A549 (cell line): ENCODE data around the gene BARX2.

ENCODE experiments used
- BCL3 ChIP-seq: fragments of >200 bp; sonication (Bioruptor Twin); formaldehyde crosslinking; IDR thresholded peaks from 3 replicates; pipeline ENCODE4 v1.6.1; 2016
- BHLHE40 ChIP-seq: IDR thresholded peaks from 2 replicates; pipeline ENCODE4 v1.6.1; 2012; ENCODE audit warnings: low read depth, low read length, inconsistent platforms
- CTCF ChIP-seq: fragments of >200 bp; sonication (Bioruptor Twin); formaldehyde crosslinking; IDR thresholded peaks from 3 replicates; pipeline ENCODE4 v1.5.1; 2016
- EP300 ChIP-seq, 2 experiments: fragments of >200 bp; sonication (Bioruptor Twin); formaldehyde crosslinking; IDR thresholded peaks; 2 replicates in 1 of 2; 3 replicates in 1 of 2; pipeline ENCODE4 v1.6.1; 2016 to 2017
- FOSL2 ChIP-seq, 2 experiments: fragments of 450-650 bp in 1 of 2; fragments of >200 bp in 1 of 2; sonication (Bioruptor Twin) in 1 of 2; formaldehyde crosslinking; IDR thresholded peaks; 2 replicates each; pipeline versions ENCODE4 v1.5.0 to v1.6.1; 2016 to 2020; ENCODE audit warnings: mild to moderate bottlenecking in 1 of 2, moderate library complexity in 1 of 2
- RAD21 ChIP-seq, 2 experiments: fragments of >200 bp in 1 of 2; sonication (Bioruptor Twin) in 1 of 2; formaldehyde crosslinking in 1 of 2; IDR thresholded peaks in 1 of 2; conservative IDR thresholded peaks in 1 of 2; 2 replicates in 1 of 2; 3 replicates in 1 of 2; pipeline ENCODE4 v1.6.1; 2012 to 2018; ENCODE audit warnings: inconsistent platforms in 1 of 2
- REST ChIP-seq: fragments of 200-600 bp; sonication (generic); IDR thresholded peaks from 2 replicates; pipeline ENCODE4 v1.6.1; 2016; ENCODE audit warnings: antibody characterized with exemption, mild to moderate bottlenecking, moderate library complexity
- USF2 ChIP-seq: fragments of 450-650 bp; IDR thresholded peaks from 2 replicates; pipeline ENCODE4 v1.6.1; 2014; ENCODE audit warnings: antibody characterized with exemption

- no peak for TF ChIP-seq CTCF
- no peak for TF ChIP-seq RAD21 (conservative IDR thresholded peaks at IDR 0.05 in 1 of 2, IDR thresholded peaks at IDR 0.05 in 1 of 2)
- TF ChIP-seq REST: no peak
- TF ChIP-seq BHLHE40: no peak
- TF ChIP-seq FOSL2 (IDR thresholded peaks at IDR 0.05): no peak
- no peak for TF ChIP-seq FOSL2 (CRISPR knock-in tag; IDR thresholded peaks at IDR 0.05)
- TF ChIP-seq EP300 (IDR thresholded peaks at IDR 0.05): no peak
- no peak for TF ChIP-seq USF2
- TF ChIP-seq BCL3: no peak
These were observed 52.9 kb downstream of the BARX2 start for GRCh38 chr11:129428557-129428956.
